GM12878 (cell line): ENCODE data around the gene NCF1.
"Not testable (repeated sequence)": the region's sequence is repeated elsewhere in the genome, so short reads cannot be mapped to it uniquely, and the experiment has no call there.

Experiments
- CUX1 ChIP-seq: IDR thresholded peaks from 2 replicates; pipeline ENCODE4 v1.6.1; 2012; ENCODE audit warnings: improper control_type of control experiment, low read depth, low read length; ENCODE audit not compliant: insufficient replicate concordance
- EGR1 ChIP-seq, 2 experiments: IDR thresholded peaks; 1 replicate in 1 of 2; 2 replicates in 1 of 2; pipeline ENCODE4 v1.6.1; 2011 to 2012; ENCODE audit warnings: low read depth in 2 of 2, low read length in 2 of 2, borderline replicate concordance in 1 of 2, mild to moderate bottlenecking in 1 of 2, moderate library complexity in 1 of 2
- EP300 ChIP-seq, 2 experiments: fragments of 150-350 bp in 1 of 2; IDR thresholded peaks; 2 replicates each; pipeline ENCODE4 v1.6.1; 2011 to 2012; ENCODE audit warnings: low read depth in 2 of 2, low read length in 2 of 2, borderline replicate concordance in 1 of 2, improper control_type of control experiment in 1 of 2, inconsistent platforms in 1 of 2; ENCODE audit not compliant: control insufficient read depth in 1 of 2
- GABPA ChIP-seq: IDR thresholded peaks from 2 replicates; pipeline ENCODE4 v1.6.1; 2014; ENCODE audit warnings: antibody characterized with exemption, low read depth, mild to moderate bottlenecking, inconsistent platforms
- RAD21 ChIP-seq: IDR thresholded peaks from 2 replicates; pipeline ENCODE4 v1.6.1; 2011; ENCODE audit warnings: mild to moderate bottlenecking, low read depth, low read length, moderate library complexity; ENCODE audit not compliant: insufficient read depth
- SMC3 ChIP-seq: IDR thresholded peaks from 2 replicates; pipeline ENCODE4 v1.6.1; 2011; ENCODE audit warnings: low read length, improper control_type of control experiment, borderline replicate concordance
- TF ChIP-seq, protein P1 (sequence below), 3 experiments: IDR thresholded peaks in 2 of 3; conservative IDR thresholded peaks in 1 of 3; 2 replicates each; pipeline ENCODE4 v1.5.1; 2011; ENCODE audit warnings: low read depth in 3 of 3, low read length in 3 of 3, mild to moderate bottlenecking in 3 of 3, control low read depth in 2 of 3, moderate library complexity in 2 of 3, inconsistent platforms in 1 of 3, mixed read lengths in 1 of 3; ENCODE audit not compliant: control insufficient read depth in 2 of 3, insufficient read depth in 1 of 3; ENCODE audit errors: extremely low read depth in 1 of 3

DNA sequence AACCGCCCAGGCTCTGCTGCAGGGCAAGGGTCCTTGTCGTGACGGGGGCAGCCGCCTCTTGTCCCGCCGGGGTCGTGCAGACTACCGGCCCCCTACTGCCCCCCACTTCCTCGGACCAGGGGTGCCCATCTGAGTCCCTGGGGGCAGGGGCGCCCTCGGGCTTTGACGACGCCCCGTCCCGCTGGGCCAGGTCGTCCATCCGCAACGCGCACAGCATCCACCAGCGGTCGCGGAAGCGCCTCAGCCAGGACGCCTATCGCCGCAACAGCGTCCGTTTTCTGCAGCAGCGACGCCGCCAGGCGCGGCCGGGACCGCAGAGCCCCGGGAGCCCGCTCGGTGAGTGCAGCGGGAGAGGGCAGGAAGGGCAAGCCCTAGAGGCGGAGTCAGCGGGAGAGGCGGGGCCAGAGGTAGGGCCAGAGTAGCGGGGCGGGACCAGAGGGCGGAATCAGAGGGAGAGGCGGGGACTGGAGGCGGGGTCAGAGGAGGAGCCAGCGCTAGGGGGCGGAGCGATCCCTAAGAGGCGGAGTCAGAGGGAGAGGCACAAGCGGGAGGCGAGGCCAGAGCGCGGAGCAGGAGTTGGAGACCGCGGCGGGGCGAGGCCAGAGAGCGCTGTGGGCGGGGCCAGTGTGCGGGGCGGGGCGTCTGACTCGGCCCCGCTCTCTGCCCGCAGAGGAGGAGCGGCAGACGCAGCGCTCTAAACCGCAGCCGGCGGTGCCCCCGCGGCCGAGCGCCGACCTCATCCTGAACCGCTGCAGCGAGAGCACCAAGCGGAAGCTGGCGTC is 14.7 kb downstream of the NCF1 start:
- TF ChIP-seq, protein P1, sequence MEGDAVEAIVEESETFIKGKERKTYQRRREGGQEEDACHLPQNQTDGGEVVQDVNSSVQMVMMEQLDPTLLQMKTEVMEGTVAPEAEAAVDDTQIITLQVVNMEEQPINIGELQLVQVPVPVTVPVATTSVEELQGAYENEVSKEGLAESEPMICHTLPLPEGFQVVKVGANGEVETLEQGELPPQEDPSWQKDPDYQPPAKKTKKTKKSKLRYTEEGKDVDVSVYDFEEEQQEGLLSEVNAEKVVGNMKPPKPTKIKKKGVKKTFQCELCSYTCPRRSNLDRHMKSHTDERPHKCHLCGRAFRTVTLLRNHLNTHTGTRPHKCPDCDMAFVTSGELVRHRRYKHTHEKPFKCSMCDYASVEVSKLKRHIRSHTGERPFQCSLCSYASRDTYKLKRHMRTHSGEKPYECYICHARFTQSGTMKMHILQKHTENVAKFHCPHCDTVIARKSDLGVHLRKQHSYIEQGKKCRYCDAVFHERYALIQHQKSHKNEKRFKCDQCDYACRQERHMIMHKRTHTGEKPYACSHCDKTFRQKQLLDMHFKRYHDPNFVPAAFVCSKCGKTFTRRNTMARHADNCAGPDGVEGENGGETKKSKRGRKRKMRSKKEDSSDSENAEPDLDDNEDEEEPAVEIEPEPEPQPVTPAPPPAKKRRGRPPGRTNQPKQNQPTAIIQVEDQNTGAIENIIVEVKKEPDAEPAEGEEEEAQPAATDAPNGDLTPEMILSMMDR (IDR thresholded peaks at IDR 0.05 in 2 of 3, conservative IDR thresholded peaks at IDR 0.05 in 1 of 3; ENCODE audit: control insufficient read depth in 2 of 3, extremely low read depth in 1 of 3, insufficient read depth in 1 of 3, low read depth in 3 of 3, low read length in 3 of 3): not testable (repeated sequence)
- TF ChIP-seq CUX1; SMC3; RAD21; GABPA; EP300 (IDR thresholded peaks at IDR 0.05; ENCODE audit: borderline replicate concordance in 1 of 2, control insufficient read depth in 1 of 2, low read depth in 2 of 2, low read length in 2 of 2); EGR1 (IDR thresholded peaks at IDR 0.05; ENCODE audit: borderline replicate concordance in 1 of 2, low read depth in 2 of 2, low read length in 2 of 2): not testable (repeated sequence)
